IMR-90 (cell line): Measurements from ENCODE around the gene ABCA5. TPM values are rescaled to one million over a fixed set of nuclear protein-coding genes. Genes with fewer than 3 reads are reported as not detected.

Experiments
- ATAC-seq: fragments of 200-7000 bp; cut with Tn5 transposase; 2 replicates; pipeline ENCODE4 v1.9.1; 2020; ENCODE audit warnings: low read depth, mild to moderate bottlenecking, moderate library complexity
- BruUV-seq: library from RNA; stranded (reverse); fragments of 400-500 nt; replicated peaks from 2 replicates; lab custom pipeline; 2021; lab: Mats Ljungman, UMichigan
- CTCF ChIA-PET: fragments of 300-600 bp; formaldehyde crosslinking; extraction: SDS; loops from one replicate; lab custom pipeline; 2021; ENCODE audit warnings: antibody characterized with exemption; lab: Yijun Ruan, JAX
- POLR2A ChIA-PET: fragments of 300-600 bp; sonication (Branson Sonifier 250); formaldehyde crosslinking; loops from one replicate; lab custom pipeline; 2022; ENCODE audit warnings: antibody characterized with exemption; ENCODE audit not compliant: unreplicated experiment; lab: Charles Lee
- DNase-seq: peaks from one replicate; pipeline ENCODE4 v3.0.0; 2013
- H2AFZ ChIP-seq: replicated peaks from 2 replicates; pipeline ENCODE3; 2013; ENCODE audit warnings: low read length, mild to moderate bottlenecking; ENCODE audit not compliant: poor library complexity
- H2AK5ac ChIP-seq: 2 replicates; pipeline ENCODE4 v1.6.1; 2013; ENCODE audit warnings: low read depth, low read length, inconsistent platforms
- H2AK9ac ChIP-seq: replicated peaks from 2 replicates; pipeline ENCODE3; 2013; ENCODE audit warnings: mild to moderate bottlenecking, low read depth, low read length, moderate library complexity; ENCODE audit not compliant: poor library complexity
- H2BK120ac ChIP-seq: 2 replicates; pipeline ENCODE4 v1.6.1; 2013; ENCODE audit warnings: low read depth, low read length, inconsistent platforms
- H2BK15ac ChIP-seq: 3 replicates; pipeline ENCODE4 v1.6.1; 2013; ENCODE audit warnings: low read depth, low read length, inconsistent platforms
- H2BK20ac ChIP-seq: 2 replicates; pipeline ENCODE4 v1.6.1; 2013; ENCODE audit warnings: low read depth, mild to moderate bottlenecking, inconsistent platforms, low read length, moderate library complexity
- H2BK5ac ChIP-seq: 2 replicates; pipeline ENCODE4 v1.6.1; 2013; ENCODE audit warnings: mild to moderate bottlenecking, low read depth, low read length, inconsistent platforms; ENCODE audit not compliant: poor library complexity, severe bottlenecking
- H3K14ac ChIP-seq: replicated peaks from 2 replicates; pipeline ENCODE4 v1.6.1; 2013; ENCODE audit warnings: low read depth, low read length, inconsistent platforms
- H3K18ac ChIP-seq: 2 replicates; pipeline ENCODE4 v1.6.1; 2013; ENCODE audit warnings: low read depth, low read length, control low read depth
- H3K23ac ChIP-seq: 2 replicates; pipeline ENCODE4 v1.6.1; 2013; ENCODE audit warnings: low read depth, low read length, inconsistent platforms
- H3K27ac ChIP-seq: 2 replicates; pipeline ENCODE4 v1.5.1; 2013; ENCODE audit warnings: mild to moderate bottlenecking, control low read depth, low read length; ENCODE audit not compliant: insufficient read depth
- H3K27me3 ChIP-seq: 2 replicates; pipeline ENCODE4 v1.6.1; 2013; ENCODE audit warnings: low read length; ENCODE audit not compliant: control insufficient read depth, insufficient read depth
- H3K36me3 ChIP-seq: 2 replicates; pipeline ENCODE4 v1.6.1; 2013; ENCODE audit warnings: low read length, mixed read lengths; ENCODE audit not compliant: control insufficient read depth, insufficient read depth
- H3K4ac ChIP-seq: 2 replicates; pipeline ENCODE4 v1.6.1; 2013; ENCODE audit warnings: low read depth, low read length, inconsistent platforms
- H3K4me1 ChIP-seq: 2 replicates; pipeline ENCODE4 v1.6.1; 2013; ENCODE audit warnings: low read length, mixed read lengths; ENCODE audit not compliant: control insufficient read depth, insufficient read depth
- H3K4me2 ChIP-seq: 2 replicates; pipeline ENCODE4 v1.6.1; 2013; ENCODE audit warnings: low read depth, mild to moderate bottlenecking, control low read depth, low read length, moderate library complexity
- H3K4me3 ChIP-seq: 2 replicates; pipeline ENCODE4 v1.5.1; 2013; ENCODE audit warnings: low read depth, mild to moderate bottlenecking, control low read depth, low read length, moderate library complexity; ENCODE audit not compliant: insufficient read depth
- H3K56ac ChIP-seq: 2 replicates; pipeline ENCODE4 v1.6.1; 2013; ENCODE audit warnings: low read length, inconsistent platforms; ENCODE audit not compliant: insufficient read depth; ENCODE audit errors: extremely low read depth
- H3K79me1 ChIP-seq, 2 experiments: 2 replicates each; pipeline ENCODE4 v1.6.1; 2013; ENCODE audit warnings: low read length in 2 of 2, inconsistent platforms in 1 of 2, low read depth in 1 of 2
- H3K9ac ChIP-seq: 2 replicates; pipeline ENCODE4 v1.6.1; 2013; ENCODE audit warnings: low read depth, low read length, control low read depth
- H3K9me1 ChIP-seq: 2 replicates; pipeline ENCODE4 v1.6.1; 2013; ENCODE audit warnings: low read length, inconsistent platforms; ENCODE audit not compliant: insufficient read depth
- H3K9me3 ChIP-seq: 2 replicates; pipeline ENCODE4 v1.6.1; 2013; ENCODE audit warnings: low read length; ENCODE audit not compliant: control insufficient read depth, insufficient read depth
- H4K20me1 ChIP-seq: 2 replicates; pipeline ENCODE4 v1.6.1; 2013; ENCODE audit warnings: low read length, inconsistent platforms; ENCODE audit not compliant: insufficient read depth
- H4K5ac ChIP-seq: 2 replicates; pipeline ENCODE4 v1.6.1; 2013; ENCODE audit warnings: mild to moderate bottlenecking, low read depth, low read length, control low read depth
- H4K8ac ChIP-seq, 2 experiments: 2 replicates each; pipeline ENCODE4 v1.6.1; 2013; ENCODE audit warnings: low read depth in 2 of 2, low read length in 2 of 2, control low read depth in 1 of 2, inconsistent platforms in 1 of 2
- H4K91ac ChIP-seq: 2 replicates; pipeline ENCODE4 v1.6.1; 2013; ENCODE audit warnings: low read depth, low read length, inconsistent platforms; ENCODE audit not compliant: insufficient read depth
- BHLHE40 ChIP-seq: fragments of 150-350 bp; IDR thresholded peaks from 2 replicates; pipeline ENCODE4 v1.6.1; 2016; ENCODE audit warnings: mild to moderate bottlenecking, low read depth, low read length
- MAFK ChIP-seq: IDR thresholded peaks from 2 replicates; pipeline ENCODE4 v1.6.1; 2012; ENCODE audit warnings: low read depth, low read length, improper control_type of control experiment
- MAZ ChIP-seq: IDR thresholded peaks from 2 replicates; pipeline ENCODE4 v1.6.1; 2012; ENCODE audit warnings: low read depth, mild to moderate bottlenecking, low read length, improper control_type of control experiment, moderate library complexity, borderline replicate concordance
- MXI1 ChIP-seq: IDR thresholded peaks from 2 replicates; pipeline ENCODE4 v1.6.1; 2012; ENCODE audit warnings: low read depth, mild to moderate bottlenecking, low read length, moderate library complexity, borderline replicate concordance
- NFE2L2 ChIP-seq: fragments of 150-350 bp; IDR thresholded peaks from 2 replicates; pipeline ENCODE4 v1.6.1; 2016; ENCODE audit warnings: low read depth, mild to moderate bottlenecking, low read length
- SMC3 ChIP-seq: fragments of 150-350 bp; IDR thresholded peaks from 2 replicates; pipeline ENCODE4 v1.6.1; 2016; ENCODE audit warnings: low read depth, mild to moderate bottlenecking, antibody characterized with exemption, low read length, moderate library complexity
- WGBS, 2 experiments: methylation state at CpG; one replicate each; pipeline versions ENCODE4 v1.1.5 to v1.1.7; 2013; ENCODE audit warnings: missing lambda C conversion rate in 2 of 2; ENCODE audit not compliant: insufficient read length in 1 of 2; ENCODE audit errors: extremely low coverage in 2 of 2; 5-methylcytosine and 5-hydroxymethylcytosine counted together
- dilution Hi-C: fragments of 300-500 bp; cut with HindIII; formaldehyde crosslinking; loops from one replicate; pipeline ENCODE4 v1.14.3; 2018; ENCODE audit warnings: low sequenced_read_pairs; ENCODE audit not compliant: unreplicated experiment
- in situ Hi-C: fragments of 300-500 bp; cut with MboI; formaldehyde crosslinking; loops from 3 replicates; pipeline ENCODE4 v1.14.3; 2019; ENCODE audit warnings: low sequenced_read_pairs, inconsistent platforms, mixed read lengths
- intact Hi-C: fragments of 100-400 bp; cut with micrococcal nuclease; formaldehyde crosslinking; loops from 2 replicates; pipeline ENCODE4 v1.10.0; 2022
- polyA plus RNA-seq, 3 experiments: library from polyadenylated mRNA; depleted of rRNA; stranded (reverse); fragments of >200 nt; gene quantifications; 2 replicates each; pipeline ENCODE4 v1.2.3, GENCODE V29; 2012; ENCODE audit warnings: low replicate concordance in 1 of 3
- total RNA-seq: library from RNA; depleted of rRNA; stranded (reverse); fragments of >200 nt; gene quantifications from 2 replicates; pipeline ENCODE4 v1.2.3, GENCODE V29; 2012
- TF ChIP-seq, protein P1 (sequence below): fragments of 150-350 bp; IDR thresholded peaks from 2 replicates; pipeline ENCODE4 v1.6.1; 2017; ENCODE audit warnings: mild to moderate bottlenecking, antibody characterized with exemption, low read length, low read depth
- TF ChIP-seq, protein P2 (sequence below): conservative IDR thresholded peaks from 2 replicates; pipeline ENCODE4 v1.5.1; 2012; ENCODE audit warnings: mild to moderate bottlenecking, low read depth, low read length, improper control_type of control experiment
- TF ChIP-seq, protein P3 (sequence below): fragments of 150-350 bp; IDR thresholded peaks from 2 replicates; pipeline ENCODE4 v1.6.1; 2016; ENCODE audit warnings: low read depth, mild to moderate bottlenecking, low read length, moderate library complexity, borderline replicate concordance

The ABCA5 gene
- total and polyA plus RNA-seq, 2 of the 4 experiments (the other 2 are of a cell fraction), result 1.3 to 2.3 TPM

DNA sequence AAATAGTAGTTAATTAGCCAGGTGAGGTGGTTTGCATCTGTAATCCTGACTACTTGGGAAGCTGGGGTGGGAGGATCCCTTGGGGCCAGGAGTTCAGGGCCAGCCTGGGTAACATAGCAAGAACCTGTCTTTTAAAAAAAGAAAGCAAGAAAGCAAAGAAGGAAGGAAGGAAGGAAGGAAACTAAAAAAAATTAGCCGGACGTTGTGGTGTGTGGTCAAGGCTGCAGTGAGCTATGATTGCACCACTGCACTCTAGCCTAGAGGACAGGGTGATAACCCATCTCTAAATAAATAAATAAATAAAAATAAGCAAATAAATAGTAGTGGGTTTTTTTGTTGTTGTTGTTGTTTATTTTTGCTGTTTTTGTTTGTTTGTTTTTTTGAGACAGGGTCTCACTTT lies 48.3 kb upstream of the ABCA5 start:
- Histone ChIP-seq H2BK5ac (no peak overlapping the region), H3K9me1 (no peaks in the 10 kb centered on the region), H3K4me3 (no peak overlapping the region), H3K56ac (no peak overlapping the region), H3K36me3 (no peaks in the 10 kb centered on the region), H2BK20ac (no peak overlapping the region), H3K23ac (no peak overlapping the region), H4K8ac (no peak overlapping the region), H2AFZ (no peak overlapping the region), H3K4me1 (no peaks in the 10 kb centered on the region), H3K9me3 (no peaks in the 10 kb centered on the region), H3K4me2 (no peak overlapping the region), H3K27me3 (no peaks in the 10 kb centered on the region; the same call in 1 of the 2 replicates), H3K27ac (no peak overlapping the region), H3K14ac (no peak overlapping the region), H2BK120ac (no peak overlapping the region), H4K5ac (no peak overlapping the region), H4K91ac (no peak overlapping the region), H4K20me1 (no peaks in the 10 kb centered on the region), H3K79me1 (no peaks in the 10 kb centered on the region), H2AK9ac (peak overlapping the region; percentile 42), H3K9ac (no peak overlapping the region), H3K4ac (no peak overlapping the region), H2AK5ac (no peak overlapping the region), H3K18ac (no peak overlapping the region), H2BK15ac (no peak overlapping the region)
- dilution Hi-C loops, result no loop called here
- ATAC-seq, result no peak
- CTCF ChIA-PET, result no interaction called here
- in situ Hi-C loops, result no loop called here
- WGBS, 2 experiments, result no CpG with 5 or more reads among the region's 2 CpGs
- POLR2A ChIA-PET, result no interaction called here
- intact Hi-C loops, result no loop called here
- TF ChIP-seq, protein P1, sequence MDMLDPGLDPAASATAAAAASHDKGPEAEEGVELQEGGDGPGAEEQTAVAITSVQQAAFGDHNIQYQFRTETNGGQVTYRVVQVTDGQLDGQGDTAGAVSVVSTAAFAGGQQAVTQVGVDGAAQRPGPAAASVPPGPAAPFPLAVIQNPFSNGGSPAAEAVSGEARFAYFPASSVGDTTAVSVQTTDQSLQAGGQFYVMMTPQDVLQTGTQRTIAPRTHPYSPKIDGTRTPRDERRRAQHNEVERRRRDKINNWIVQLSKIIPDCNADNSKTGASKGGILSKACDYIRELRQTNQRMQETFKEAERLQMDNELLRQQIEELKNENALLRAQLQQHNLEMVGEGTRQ, result no peak
- TF ChIP-seq SMC3, result no peak
- no peak for TF ChIP-seq MXI1
- TF ChIP-seq, protein P2, sequence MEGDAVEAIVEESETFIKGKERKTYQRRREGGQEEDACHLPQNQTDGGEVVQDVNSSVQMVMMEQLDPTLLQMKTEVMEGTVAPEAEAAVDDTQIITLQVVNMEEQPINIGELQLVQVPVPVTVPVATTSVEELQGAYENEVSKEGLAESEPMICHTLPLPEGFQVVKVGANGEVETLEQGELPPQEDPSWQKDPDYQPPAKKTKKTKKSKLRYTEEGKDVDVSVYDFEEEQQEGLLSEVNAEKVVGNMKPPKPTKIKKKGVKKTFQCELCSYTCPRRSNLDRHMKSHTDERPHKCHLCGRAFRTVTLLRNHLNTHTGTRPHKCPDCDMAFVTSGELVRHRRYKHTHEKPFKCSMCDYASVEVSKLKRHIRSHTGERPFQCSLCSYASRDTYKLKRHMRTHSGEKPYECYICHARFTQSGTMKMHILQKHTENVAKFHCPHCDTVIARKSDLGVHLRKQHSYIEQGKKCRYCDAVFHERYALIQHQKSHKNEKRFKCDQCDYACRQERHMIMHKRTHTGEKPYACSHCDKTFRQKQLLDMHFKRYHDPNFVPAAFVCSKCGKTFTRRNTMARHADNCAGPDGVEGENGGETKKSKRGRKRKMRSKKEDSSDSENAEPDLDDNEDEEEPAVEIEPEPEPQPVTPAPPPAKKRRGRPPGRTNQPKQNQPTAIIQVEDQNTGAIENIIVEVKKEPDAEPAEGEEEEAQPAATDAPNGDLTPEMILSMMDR, result no peak
- no peak for TF ChIP-seq MAFK
- no peak for TF ChIP-seq BHLHE40
- TF ChIP-seq NFE2L2, result no peak
- TF ChIP-seq, protein P3, sequence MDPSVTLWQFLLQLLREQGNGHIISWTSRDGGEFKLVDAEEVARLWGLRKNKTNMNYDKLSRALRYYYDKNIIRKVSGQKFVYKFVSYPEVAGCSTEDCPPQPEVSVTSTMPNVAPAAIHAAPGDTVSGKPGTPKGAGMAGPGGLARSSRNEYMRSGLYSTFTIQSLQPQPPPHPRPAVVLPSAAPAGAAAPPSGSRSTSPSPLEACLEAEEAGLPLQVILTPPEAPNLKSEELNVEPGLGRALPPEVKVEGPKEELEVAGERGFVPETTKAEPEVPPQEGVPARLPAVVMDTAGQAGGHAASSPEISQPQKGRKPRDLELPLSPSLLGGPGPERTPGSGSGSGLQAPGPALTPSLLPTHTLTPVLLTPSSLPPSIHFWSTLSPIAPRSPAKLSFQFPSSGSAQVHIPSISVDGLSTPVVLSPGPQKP, result no peak
- TF ChIP-seq MAZ, result no peak
- BruUV-seq, result no TSS peak
- DNase-seq, result no peak
